ENCODE data around the gene MDGA2.

DNA sequence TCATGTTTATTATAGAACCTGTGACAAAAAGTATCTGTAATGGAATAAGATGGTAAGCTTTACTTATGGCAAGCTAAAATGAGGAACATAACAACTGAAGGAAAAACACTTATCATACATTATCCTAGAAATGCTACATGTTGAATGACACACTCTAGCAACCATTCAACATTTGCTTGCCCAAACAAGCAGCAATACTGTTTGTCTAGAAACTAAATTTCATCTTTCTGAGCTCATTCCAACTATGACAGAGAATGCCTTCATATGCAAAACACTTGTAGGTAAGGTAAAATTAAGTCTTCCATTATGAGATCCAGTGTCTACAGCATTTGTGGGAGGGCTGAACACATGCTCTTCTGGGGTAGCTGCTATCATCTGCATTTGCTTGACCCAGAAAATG lies 108.1 kb downstream of the MDGA2 start:
- no peak for TF ChIP-seq FOXM1 (IDR thresholded peaks at IDR 0.05; ENCODE audit: borderline replicate concordance, low read depth)
- TF ChIP-seq, protein P1, sequence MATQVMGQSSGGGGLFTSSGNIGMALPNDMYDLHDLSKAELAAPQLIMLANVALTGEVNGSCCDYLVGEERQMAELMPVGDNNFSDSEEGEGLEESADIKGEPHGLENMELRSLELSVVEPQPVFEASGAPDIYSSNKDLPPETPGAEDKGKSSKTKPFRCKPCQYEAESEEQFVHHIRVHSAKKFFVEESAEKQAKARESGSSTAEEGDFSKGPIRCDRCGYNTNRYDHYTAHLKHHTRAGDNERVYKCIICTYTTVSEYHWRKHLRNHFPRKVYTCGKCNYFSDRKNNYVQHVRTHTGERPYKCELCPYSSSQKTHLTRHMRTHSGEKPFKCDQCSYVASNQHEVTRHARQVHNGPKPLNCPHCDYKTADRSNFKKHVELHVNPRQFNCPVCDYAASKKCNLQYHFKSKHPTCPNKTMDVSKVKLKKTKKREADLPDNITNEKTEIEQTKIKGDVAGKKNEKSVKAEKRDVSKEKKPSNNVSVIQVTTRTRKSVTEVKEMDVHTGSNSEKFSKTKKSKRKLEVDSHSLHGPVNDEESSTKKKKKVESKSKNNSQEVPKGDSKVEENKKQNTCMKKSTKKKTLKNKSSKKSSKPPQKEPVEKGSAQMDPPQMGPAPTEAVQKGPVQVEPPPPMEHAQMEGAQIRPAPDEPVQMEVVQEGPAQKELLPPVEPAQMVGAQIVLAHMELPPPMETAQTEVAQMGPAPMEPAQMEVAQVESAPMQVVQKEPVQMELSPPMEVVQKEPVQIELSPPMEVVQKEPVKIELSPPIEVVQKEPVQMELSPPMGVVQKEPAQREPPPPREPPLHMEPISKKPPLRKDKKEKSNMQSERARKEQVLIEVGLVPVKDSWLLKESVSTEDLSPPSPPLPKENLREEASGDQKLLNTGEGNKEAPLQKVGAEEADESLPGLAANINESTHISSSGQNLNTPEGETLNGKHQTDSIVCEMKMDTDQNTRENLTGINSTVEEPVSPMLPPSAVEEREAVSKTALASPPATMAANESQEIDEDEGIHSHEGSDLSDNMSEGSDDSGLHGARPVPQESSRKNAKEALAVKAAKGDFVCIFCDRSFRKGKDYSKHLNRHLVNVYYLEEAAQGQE (IDR thresholded peaks at IDR 0.05; ENCODE audit: low read depth) = no peak
- no peak for TF ChIP-seq RAD21 (IDR thresholded peaks at IDR 0.05; ENCODE audit: low read depth)
